Glutamatergic neuron (in vitro differentiated cells): Measurements from ENCODE around the gene HGFAC. TPM values are rescaled to one million over a fixed set of nuclear protein-coding genes. Genes with fewer than 3 reads are reported as not detected.

Source experiments
- DNase-seq: peaks from one replicate; pipeline ENCODE4 v3.0.0; 2022
- H3K27ac Mint-ChIP-seq: one replicate; pipeline ENCODE4 v1.8.0; 2020; ENCODE audit warnings: mild to moderate bottlenecking, mixed read lengths, inconsistent platforms; ENCODE audit not compliant: unreplicated experiment
- H3K27me3 Mint-ChIP-seq: one replicate; pipeline ENCODE4 v1.8.0; 2020; ENCODE audit warnings: mild to moderate bottlenecking, moderate library complexity, mixed read lengths, inconsistent platforms; ENCODE audit not compliant: unreplicated experiment
- H3K36me3 Mint-ChIP-seq: one replicate; pipeline ENCODE4 v1.8.0; 2020; ENCODE audit warnings: mild to moderate bottlenecking, mixed read lengths, inconsistent platforms; ENCODE audit not compliant: unreplicated experiment
- H3K4me1 Mint-ChIP-seq: one replicate; pipeline ENCODE4 v1.8.0; 2020; ENCODE audit warnings: mild to moderate bottlenecking, low read depth, mixed read lengths, inconsistent platforms; ENCODE audit not compliant: unreplicated experiment
- H3K4me3 Mint-ChIP-seq: one replicate; pipeline ENCODE4 v1.8.0; 2020; ENCODE audit warnings: mild to moderate bottlenecking, mixed read lengths, inconsistent platforms; ENCODE audit not compliant: unreplicated experiment
- H3K9me3 Mint-ChIP-seq: one replicate; pipeline ENCODE4 v1.8.0; 2020; ENCODE audit warnings: mild to moderate bottlenecking, moderate library complexity, mixed read lengths, inconsistent platforms; ENCODE audit not compliant: unreplicated experiment
- total RNA-seq: library from RNA; stranded (reverse); fragmentation: NEBNext Ultra II Directional; extraction: Animal tissue kit (Norgen Biotek cat#: 25700); gene quantifications from one replicate; pipeline ENCODE4 v1.2.1, GENCODE V29; 2021; ENCODE audit not compliant: unreplicated experiment
- TF ChIP-seq, protein P1 (sequence below): fragments of 200-600 bp; sonication (generic); IDR thresholded peaks from one replicate; pipeline ENCODE4 v1.5.0; 2021; ENCODE audit not compliant: partially characterized antibody, unreplicated experiment

The HGFAC gene
- total RNA-seq, 1 donor from 2014 or later = 9.4 TPM

DNA sequence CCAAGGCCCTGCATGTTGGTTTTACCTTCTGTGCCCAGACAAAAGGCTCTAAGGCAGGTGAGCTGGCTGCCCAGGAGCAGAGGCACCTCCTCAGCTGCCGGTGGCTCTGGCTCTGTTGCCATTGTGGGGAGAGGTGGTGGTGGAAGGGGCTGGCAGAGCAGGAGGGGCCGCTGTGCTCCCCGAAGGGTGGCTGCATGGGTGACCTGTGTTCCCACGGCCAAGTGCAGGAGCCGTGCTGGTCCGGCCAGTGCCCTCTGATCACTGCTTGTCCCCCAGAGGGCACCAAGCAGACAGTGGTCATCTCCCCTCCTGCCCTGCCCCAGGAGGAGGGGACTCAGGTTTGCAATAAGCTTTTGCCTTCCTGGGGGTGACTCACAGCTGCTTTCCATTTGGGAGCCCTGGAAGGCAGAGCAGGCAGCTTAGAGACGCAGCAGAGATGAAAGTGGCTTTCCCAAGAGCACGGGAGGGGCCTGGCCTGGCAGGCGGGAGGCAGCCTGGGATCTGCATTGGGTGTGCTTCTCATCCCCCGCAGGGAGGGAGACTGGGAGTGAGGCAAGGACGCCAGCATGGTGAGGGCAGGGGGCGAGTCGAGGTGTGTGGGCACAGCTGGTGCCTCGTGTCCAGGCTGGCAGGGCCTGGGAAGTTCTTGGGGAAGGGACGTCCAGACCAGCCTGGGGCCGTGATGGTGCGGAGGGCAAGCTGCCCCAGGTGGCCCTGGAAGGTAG, 50.1 kb downstream of the HGFAC start:
- no peak overlapping the region for H3K4me3 Mint-ChIP-seq
- H3K36me3 Mint-ChIP-seq = no peaks in the 10 kb centered on the region
- DNase-seq = no peak
- H3K9me3 Mint-ChIP-seq = peaks cover 2% of the 10 kb centered on the region
- H3K4me1 Mint-ChIP-seq = no peaks in the 10 kb centered on the region
- TF ChIP-seq, protein P1, sequence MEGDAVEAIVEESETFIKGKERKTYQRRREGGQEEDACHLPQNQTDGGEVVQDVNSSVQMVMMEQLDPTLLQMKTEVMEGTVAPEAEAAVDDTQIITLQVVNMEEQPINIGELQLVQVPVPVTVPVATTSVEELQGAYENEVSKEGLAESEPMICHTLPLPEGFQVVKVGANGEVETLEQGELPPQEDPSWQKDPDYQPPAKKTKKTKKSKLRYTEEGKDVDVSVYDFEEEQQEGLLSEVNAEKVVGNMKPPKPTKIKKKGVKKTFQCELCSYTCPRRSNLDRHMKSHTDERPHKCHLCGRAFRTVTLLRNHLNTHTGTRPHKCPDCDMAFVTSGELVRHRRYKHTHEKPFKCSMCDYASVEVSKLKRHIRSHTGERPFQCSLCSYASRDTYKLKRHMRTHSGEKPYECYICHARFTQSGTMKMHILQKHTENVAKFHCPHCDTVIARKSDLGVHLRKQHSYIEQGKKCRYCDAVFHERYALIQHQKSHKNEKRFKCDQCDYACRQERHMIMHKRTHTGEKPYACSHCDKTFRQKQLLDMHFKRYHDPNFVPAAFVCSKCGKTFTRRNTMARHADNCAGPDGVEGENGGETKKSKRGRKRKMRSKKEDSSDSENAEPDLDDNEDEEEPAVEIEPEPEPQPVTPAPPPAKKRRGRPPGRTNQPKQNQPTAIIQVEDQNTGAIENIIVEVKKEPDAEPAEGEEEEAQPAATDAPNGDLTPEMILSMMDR = no peak
- no peak overlapping the region for H3K27ac Mint-ChIP-seq
- peaks cover 7% of the 10 kb centered on the region for H3K27me3 Mint-ChIP-seq

DNA sequence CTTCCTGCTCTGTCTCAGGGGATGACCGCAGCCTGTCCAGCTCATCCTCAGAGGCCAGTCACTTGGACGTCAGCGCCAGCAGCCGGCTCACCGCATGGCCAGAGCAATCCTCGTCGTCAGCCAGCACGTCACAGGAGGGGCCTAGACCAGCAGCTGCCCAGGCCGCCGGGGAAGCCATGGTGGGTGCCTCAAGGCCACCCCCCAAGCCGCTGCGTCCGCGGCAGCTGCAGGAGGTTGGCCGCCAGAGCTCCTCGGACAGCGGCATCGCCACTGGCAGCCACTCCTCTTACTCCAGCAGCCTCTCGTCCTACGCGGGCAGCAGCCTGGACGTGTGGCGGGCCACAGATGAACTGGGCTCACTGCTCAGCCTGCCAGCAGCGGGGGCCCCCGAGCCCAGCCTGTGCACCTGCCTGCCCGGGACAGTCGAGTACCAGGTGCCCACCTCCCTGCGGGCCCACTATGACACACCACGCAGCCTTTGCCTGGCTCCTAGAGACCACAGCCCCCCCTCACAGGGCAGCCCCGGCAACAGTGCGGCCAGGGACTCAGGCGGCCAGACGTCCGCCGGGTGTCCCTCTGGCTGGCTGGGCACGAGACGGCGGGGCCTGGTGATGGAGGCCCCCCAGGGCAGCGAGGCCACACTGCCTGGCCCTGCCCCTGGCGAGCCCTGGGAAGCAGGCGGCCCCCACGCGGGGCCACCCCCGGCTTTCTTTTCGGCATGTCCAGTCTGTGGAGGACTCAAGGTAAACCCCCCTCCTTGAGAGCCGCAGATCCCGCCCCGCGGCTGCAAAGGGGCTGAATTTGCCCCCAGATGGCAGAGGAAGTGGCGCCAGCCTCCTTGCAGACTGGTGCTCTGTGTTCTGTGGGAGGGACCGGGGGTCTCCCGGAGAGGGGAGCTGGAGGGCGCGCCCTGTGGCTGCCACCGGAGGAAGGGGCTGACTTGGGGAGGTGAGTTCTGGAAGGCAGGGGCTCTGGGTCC, 51.3 kb downstream of the HGFAC start:
- no peak for DNase-seq
- TF ChIP-seq, protein P1 = no peak
- Mint-ChIP-seq H3K4me3 (no peak overlapping the region), H3K4me1 (no peaks in the 10 kb centered on the region), H3K27ac (no peak overlapping the region), H3K27me3 (peaks cover 8% of the 10 kb centered on the region), H3K36me3 (no peaks in the 10 kb centered on the region), H3K9me3 (peaks cover 2% of the 10 kb centered on the region)

DNA sequence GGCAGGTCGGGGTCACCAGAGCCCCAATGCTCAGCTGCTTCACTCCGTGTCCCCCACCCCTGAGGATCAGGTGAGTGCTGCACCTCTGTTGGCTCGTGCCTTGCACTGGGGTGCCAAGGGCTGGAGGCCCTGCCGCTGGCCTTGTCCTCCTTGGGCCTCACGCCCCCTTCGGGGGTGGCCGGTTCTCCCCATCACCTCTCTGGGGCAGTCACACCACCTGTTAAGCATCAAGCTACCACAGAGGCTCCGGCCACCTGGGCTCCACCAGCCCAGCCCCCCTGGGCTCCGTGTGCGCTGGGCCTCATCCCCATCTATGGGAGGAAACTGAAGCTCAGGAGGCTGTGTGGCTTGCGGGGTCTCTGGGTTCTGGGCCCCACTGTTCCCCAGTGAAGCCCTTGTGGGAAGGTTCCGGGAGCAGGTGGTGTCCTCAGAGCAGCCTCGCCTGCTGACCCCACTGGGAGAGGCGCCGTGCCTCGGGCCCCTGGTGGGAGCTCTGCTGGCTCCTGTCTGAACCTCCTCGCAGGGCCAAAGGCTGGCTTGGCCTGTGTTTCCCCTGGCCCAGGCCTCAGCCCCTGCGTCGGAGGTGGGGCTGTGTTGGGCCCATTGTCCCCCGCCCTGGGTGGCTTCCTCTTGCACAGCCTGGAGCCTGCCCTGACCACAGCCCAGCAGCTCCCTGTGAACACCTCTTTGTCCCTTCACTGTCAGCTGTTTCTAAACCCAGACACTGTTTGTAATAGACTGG, 52.1 kb downstream of the HGFAC start:
- no peak for DNase-seq
- Mint-ChIP-seq H3K27ac (no peak overlapping the region), H3K36me3 (no peaks in the 10 kb centered on the region), H3K4me1 (no peaks in the 10 kb centered on the region), H3K4me3 (no peak overlapping the region), H3K27me3 (peaks cover 5% of the 10 kb centered on the region), H3K9me3 (peaks cover 2% of the 10 kb centered on the region)
- TF ChIP-seq, protein P1 = no peak

DNA sequence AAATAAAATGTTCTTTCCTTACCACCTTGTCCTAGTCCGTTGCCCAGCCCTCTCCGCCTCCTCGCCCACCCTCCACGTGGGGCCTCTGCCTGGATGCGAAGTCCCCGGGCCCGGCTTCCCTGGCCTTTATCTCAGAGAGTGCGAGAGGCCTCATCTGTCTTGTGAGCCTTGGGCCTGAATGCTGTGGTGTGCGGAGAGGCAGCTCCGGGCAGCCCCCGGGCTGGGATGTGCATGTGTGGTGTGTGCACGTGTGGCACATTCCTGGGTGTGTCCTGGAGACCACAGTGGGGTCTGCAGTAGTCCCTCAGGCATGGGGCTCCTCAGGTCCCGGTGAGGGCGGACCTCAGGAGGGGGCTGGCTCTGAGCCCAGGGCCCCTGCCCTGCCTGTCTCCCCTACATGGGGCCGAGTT, 52.7 kb downstream of the HGFAC start:
- Mint-ChIP-seq H3K4me1 (no peaks in the 10 kb centered on the region), H3K27me3 (peaks cover 5% of the 10 kb centered on the region), H3K9me3 (peaks cover 2% of the 10 kb centered on the region), H3K27ac (no peak overlapping the region), H3K4me3 (no peak overlapping the region), H3K36me3 (no peaks in the 10 kb centered on the region)
- TF ChIP-seq, protein P1 = no peak
- DNase-seq = no peak
